ENCODE data around the gene ZYX. TPM values are rescaled to one million over a fixed set of nuclear protein-coding genes. Genes with fewer than 3 reads are reported as not detected.

The ZYX gene
- polyA plus RNA-seq, 2 of the 4 experiments (the other 2 are of a cell fraction), result 13.3 to 109 TPM

DNA sequence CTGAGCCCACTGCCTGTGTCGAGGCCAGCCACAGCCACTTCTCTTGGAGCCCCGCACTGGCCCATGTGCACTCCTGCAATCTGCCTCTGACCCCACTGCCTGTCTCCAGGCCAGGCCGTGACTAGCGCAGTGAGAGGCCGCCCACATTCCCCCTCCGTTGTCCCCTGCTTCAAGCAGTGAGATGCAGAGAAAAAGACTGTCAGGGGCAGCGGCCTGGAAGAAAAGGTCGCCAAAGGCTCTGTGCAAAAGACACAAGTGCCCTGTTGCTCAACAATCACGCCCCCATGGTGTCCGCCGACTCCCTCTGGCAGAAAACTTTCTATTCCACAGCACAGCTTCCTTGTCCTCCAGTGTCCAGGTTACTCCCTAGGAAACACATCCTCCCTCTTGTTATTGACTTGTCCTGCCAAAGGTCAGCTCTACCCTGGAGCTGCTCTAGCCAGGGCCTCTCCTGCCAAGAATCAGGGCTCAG lies 28.6 kb upstream of the ZYX start:
- DNase-seq (ENCODE audit: low read depth in 1 of 2, low spot score in 1 of 2), result no peak
- ChIA-PET POLR2A (no interaction called here), CTCF (interaction anchor here (0.5 kb wide), 1 partner anchor 113 kb away, joined by 3 read pairs; no protein-coding TSS in a partner anchor)
- FAIRE-seq, result no peak
- Histone ChIP-seq H3K4me3 (no peak overlapping the region), H3K27ac (no peak overlapping the region), H3K9me3 (no peaks in the 10 kb centered on the region), H3K4me2 (no peak overlapping the region), H3K4me1 (no peaks in the 10 kb centered on the region)
- TF ChIP-seq, protein P1, sequence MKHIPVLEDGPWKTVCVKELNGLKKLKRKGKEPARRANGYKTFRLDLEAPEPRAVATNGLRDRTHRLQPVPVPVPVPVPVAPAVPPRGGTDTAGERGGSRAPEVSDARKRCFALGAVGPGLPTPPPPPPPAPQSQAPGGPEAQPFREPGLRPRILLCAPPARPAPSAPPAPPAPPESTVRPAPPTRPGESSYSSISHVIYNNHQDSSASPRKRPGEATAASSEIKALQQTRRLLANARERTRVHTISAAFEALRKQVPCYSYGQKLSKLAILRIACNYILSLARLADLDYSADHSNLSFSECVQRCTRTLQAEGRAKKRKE (CRISPR knock-in tag; IDR thresholded peaks at IDR 0.05; ENCODE audit: low read depth), result no peak
- TF ChIP-seq KDM5A (IDR thresholded peaks at IDR 0.05) (no peak), CHD2 (IDR thresholded peaks at IDR 0.05; ENCODE audit: low read length, partially characterized antibody) (no peak), FOSL2 (IDR thresholded peaks at IDR 0.05) (no peak), FOSL2 (CRISPR knock-in tag; IDR thresholded peaks at IDR 0.05) (no peak), CHD4 (IDR thresholded peaks at IDR 0.05; ENCODE audit: borderline replicate concordance) (no peak), EHMT2 (IDR thresholded peaks at IDR 0.05; ENCODE audit: low read depth) (no peak), NFE2L2 (conservative IDR thresholded peaks at IDR 0.05; ENCODE audit: low read length) (no peak), HOXA7 (CRISPR knock-in tag; IDR thresholded peaks at IDR 0.05) (no peak), PHF8 (IDR thresholded peaks at IDR 0.05; ENCODE audit: borderline replicate concordance, low read depth) (no peak), RCOR1 (IDR thresholded peaks at IDR 0.05; ENCODE audit: low read depth, low read length) (no peak), ZSCAN20 (CRISPR knock-in tag; IDR thresholded peaks at IDR 0.05) (no peak), MAZ (IDR thresholded peaks at IDR 0.05; ENCODE audit: borderline replicate concordance, low read depth, low read length) (no peak), HOXB5 (CRISPR knock-in tag; IDR thresholded peaks at IDR 0.05) (no peak), ESRRA (IDR thresholded peaks at IDR 0.05; ENCODE audit: borderline replicate concordance, low read length) (no peak), HDAC2 (IDR thresholded peaks at IDR 0.05) (no peak), HOXB13 (CRISPR knock-in tag; IDR thresholded peaks at IDR 0.05; ENCODE audit: low read depth) (no peak), RARB (CRISPR knock-in tag; IDR thresholded peaks at IDR 0.05) (no peak)
- TF ChIP-seq, protein P2, sequence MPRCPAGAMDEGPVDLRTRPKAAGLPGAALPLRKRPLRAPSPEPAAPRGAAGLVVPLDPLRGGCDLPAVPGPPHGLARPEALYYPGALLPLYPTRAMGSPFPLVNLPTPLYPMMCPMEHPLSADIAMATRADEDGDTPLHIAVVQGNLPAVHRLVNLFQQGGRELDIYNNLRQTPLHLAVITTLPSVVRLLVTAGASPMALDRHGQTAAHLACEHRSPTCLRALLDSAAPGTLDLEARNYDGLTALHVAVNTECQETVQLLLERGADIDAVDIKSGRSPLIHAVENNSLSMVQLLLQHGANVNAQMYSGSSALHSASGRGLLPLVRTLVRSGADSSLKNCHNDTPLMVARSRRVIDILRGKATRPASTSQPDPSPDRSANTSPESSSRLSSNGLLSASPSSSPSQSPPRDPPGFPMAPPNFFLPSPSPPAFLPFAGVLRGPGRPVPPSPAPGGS (IDR thresholded peaks at IDR 0.05), result no peak
- 75% methylated on average over 11 of the region's 11 CpGs for WGBS (ENCODE audit: missing lambda C conversion rate)
- no peak for ATAC-seq

DNA sequence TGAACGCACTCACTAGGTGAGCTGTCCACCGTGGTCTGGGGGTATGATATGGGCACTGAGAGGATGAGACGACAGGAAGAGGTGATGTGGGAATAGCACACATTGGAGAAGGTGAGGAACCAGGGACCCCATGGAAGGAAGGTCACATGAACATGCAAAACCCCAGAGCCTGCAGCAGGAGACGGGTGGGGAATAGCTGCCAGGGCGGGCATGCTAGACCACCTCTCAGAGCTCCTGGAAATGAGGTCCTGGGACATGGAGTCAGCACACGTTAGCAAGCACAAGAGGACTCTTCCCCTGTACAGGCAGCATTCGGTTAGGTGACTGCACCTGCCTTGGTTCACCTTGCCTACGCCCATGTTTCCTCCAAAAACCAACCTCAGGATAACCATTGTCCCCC lies 26.8 kb upstream of the ZYX start:
- ChIA-PET POLR2A (no interaction called here), CTCF (interaction anchor here (0.6 to 2.1 kb wide), 3 partner anchors 14 to 114 kb away, joined by 3 to 7 read pairs (median 5); no protein-coding TSS in a partner anchor)
- no peak for FAIRE-seq
- H3K27ac ChIP-seq, result no peak overlapping the region
- no peak overlapping the region for H3K4me2 ChIP-seq
- H3K9me3 ChIP-seq, result no peaks in the 10 kb centered on the region
- H3K4me3 ChIP-seq, result no peak overlapping the region
- TF ChIP-seq FOXS1 (CRISPR knock-in tag; IDR thresholded peaks at IDR 0.05), result no peak
- TF ChIP-seq, protein P1 (CRISPR knock-in tag; IDR thresholded peaks at IDR 0.05; ENCODE audit: low read depth), result no peak
- TF ChIP-seq JUNB (IDR thresholded peaks at IDR 0.05), result no peak
- TF ChIP-seq CEBPB (IDR thresholded peaks at IDR 0.05), result no peak
- 59% methylated on average over 8 of the region's 8 CpGs for WGBS (ENCODE audit: missing lambda C conversion rate)
- ATAC-seq, result no peak
- no peak for DNase-seq (ENCODE audit: low read depth in 1 of 2, low spot score in 1 of 2)
- no peaks in the 10 kb centered on the region for H3K4me1 ChIP-seq

DNA sequence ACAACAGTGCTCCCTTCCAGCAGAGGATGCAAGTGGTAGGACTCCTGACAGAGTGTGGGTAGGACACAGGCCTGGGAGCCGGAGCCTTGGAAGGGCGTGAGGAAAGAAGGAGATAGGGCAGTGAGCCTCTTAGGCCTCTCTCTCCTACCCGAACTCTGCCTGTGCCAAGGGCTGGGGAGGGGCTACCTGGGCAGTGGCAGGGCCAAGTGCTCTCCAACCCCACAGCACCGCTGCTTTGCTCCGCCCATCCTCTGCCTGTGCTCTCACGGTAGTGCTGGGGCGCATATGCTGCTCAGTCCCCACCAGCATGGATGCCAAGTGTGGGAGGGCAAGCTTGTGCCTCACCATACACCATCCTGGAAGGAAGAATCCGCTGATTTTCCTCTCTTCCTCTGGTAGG lies 26.2 kb upstream of the ZYX start:
- CTCF ChIA-PET, result interaction anchor here (2.1 to 2.5 kb wide), 2 partner anchors 9 to 25 kb away, joined by 7 to 15 read pairs; no protein-coding TSS in a partner anchor
- H3K4me1 ChIP-seq, result no peaks in the 10 kb centered on the region
- no peaks in the 10 kb centered on the region for H3K9me3 ChIP-seq
- FAIRE-seq (no peak), ATAC-seq (no peak; a peak in 1 of 6 replicates), DNase-seq (ENCODE audit: low read depth in 1 of 2, low spot score in 1 of 2) (no peak)
- H3K4me2 ChIP-seq, result no peak overlapping the region
- POLR2A ChIA-PET, result no interaction called here
- no peak overlapping the region for H3K27ac ChIP-seq
- WGBS (ENCODE audit: missing lambda C conversion rate), result 80% methylated on average over 7 of the region's 8 CpGs
- TF ChIP-seq NFE2L2 (conservative IDR thresholded peaks at IDR 0.05; ENCODE audit: low read length) (no peak), JUN (IDR thresholded peaks at IDR 0.05) (no peak)
- TF ChIP-seq, protein P3, sequence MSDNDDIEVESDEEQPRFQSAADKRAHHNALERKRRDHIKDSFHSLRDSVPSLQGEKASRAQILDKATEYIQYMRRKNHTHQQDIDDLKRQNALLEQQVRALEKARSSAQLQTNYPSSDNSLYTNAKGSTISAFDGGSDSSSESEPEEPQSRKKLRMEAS (IDR thresholded peaks at IDR 0.05), result no peak
- no peak overlapping the region for H3K4me3 ChIP-seq
